Ovary (tissue), 9 donors: Measurements from ENCODE around the gene RAB27B. TPM values are rescaled to one million over a fixed set of nuclear protein-coding genes. Genes with fewer than 3 reads are reported as not detected.
"Not testable (repeated sequence)": the region's sequence is repeated elsewhere in the genome, so short reads cannot be mapped to it uniquely, and the experiment has no call there.

Experiments used
- DNase-seq, 5 donors: peaks; one replicate each; pipeline ENCODE4 v3.0.0-alpha.2; 2019 to 2020
- H3K27ac ChIP-seq, 2 donors: fragments of 200-600 bp; one replicate each; pipeline versions ENCODE4 v1.5.1 to v1.8.0; 2019 to 2022
- H3K27me3 ChIP-seq: fragments of 200-600 bp; one replicate; pipeline ENCODE4 v1.8.0; 2022
- H3K36me3 ChIP-seq: fragments of 200-600 bp; sonication (generic); one replicate; pipeline ENCODE4 v1.5.1; 2019
- H3K4me1 ChIP-seq: one replicate; pipeline ENCODE4 v1.8.1; 2013; ENCODE audit warnings: mild to moderate bottlenecking, moderate library complexity; ENCODE audit not compliant: insufficient read depth
- H3K4me3 ChIP-seq: fragments of 200-600 bp; sonication (generic); one replicate; pipeline ENCODE4 v1.5.1; 2017
- H3K9me3 ChIP-seq, 2 donors: fragments of 200-600 bp in 1 of 2; sonication (generic) in 1 of 2; one replicate each; pipeline versions ENCODE4 v1.5.1 to v1.8.1; 2013 to 2019; ENCODE audit warnings: mild to moderate bottlenecking in 1 of 2, moderate library complexity in 1 of 2
- EP300 ChIP-seq: sonication (generic); formaldehyde crosslinking; IDR thresholded peaks from one replicate; pipeline ENCODE4 v1.6.1; 2017; ENCODE audit warnings: antibody characterized with exemption
- POLR2A ChIP-seq: fragments of 450-650 bp; IDR thresholded peaks from one replicate; pipeline ENCODE4 v1.6.1; 2017; ENCODE audit warnings: antibody characterized with exemption, mild to moderate bottlenecking, moderate library complexity
- WGBS, 3 donors: extraction: QIAGEN DNeasy Blood & Tissue Kit in 1 of 3; methylation state at CpG; one replicate each; pipeline versions ENCODE4 v1.1.5 to v1.1.7; 2013 to 2017; 5-methylcytosine and 5-hydroxymethylcytosine counted together
- intact Hi-C, 4 donors: fragments of 100-400 bp; cut with DNase I; formaldehyde crosslinking; loops; one replicate each; pipeline versions ENCODE4 v1.11.0 to v1.15.1; 2022 to 2023
- polyA plus RNA-seq, 2 donors: library from polyadenylated mRNA; stranded (reverse); fragments of 200-250 nt in 1 of 2; fragments of 350-450 nt in 1 of 2; fragmentation: Illumina TruSeq in 1 of 2; extraction: RNeasy Lipid Tissue Mini Kit (QIAGEN cat#74804) in 1 of 2; gene quantifications; one replicate each; pipeline ENCODE4 v1.2.3, GENCODE V29; 2013 to 2014
- total RNA-seq, 7 donors: library from RNA; depleted of rRNA in 2 of 7; stranded (reverse); fragments of >200 nt in 2 of 7; fragmentation: NEBNext Ultra II Directional in 3 of 7; extraction: Animal tissue kit (Norgen Biotek cat#: 25700) in 3 of 7; gene quantifications; one replicate each; pipeline versions ENCODE4 v1.1.0 to v1.2.4, GENCODE V29; 2016 to 2023
- TF ChIP-seq, protein P1 (sequence below), 3 donors: fragments of 450-650 bp in 2 of 3; fragments of 200-600 bp in 1 of 3; IDR thresholded peaks; one replicate each; pipeline versions ENCODE4 v1.5.1 to v1.8.0; 2016 to 2022; ENCODE audit warnings: antibody characterized with exemption in 3 of 3, mild to moderate bottlenecking in 1 of 3
- donor health status: DM: no; HTN: no; CAD: no; lungs with moderate emphysema.
- donor health status: DM: no; HTN: no; CAD: no.
- donor health status: Bipolar disorder and iron deficiency.
- donor health status: DM: yes; HTN: yes; CAD: no.
- donor health status: DM: no; HTN: no; CAD: no.
- donor health status: DM: yes; HTN: yes; CAD: no.

RAB27B gene
- total and polyA plus RNA-seq, 9 donors: 0.05 to 3.9 (median 0.12) TPM

DNA sequence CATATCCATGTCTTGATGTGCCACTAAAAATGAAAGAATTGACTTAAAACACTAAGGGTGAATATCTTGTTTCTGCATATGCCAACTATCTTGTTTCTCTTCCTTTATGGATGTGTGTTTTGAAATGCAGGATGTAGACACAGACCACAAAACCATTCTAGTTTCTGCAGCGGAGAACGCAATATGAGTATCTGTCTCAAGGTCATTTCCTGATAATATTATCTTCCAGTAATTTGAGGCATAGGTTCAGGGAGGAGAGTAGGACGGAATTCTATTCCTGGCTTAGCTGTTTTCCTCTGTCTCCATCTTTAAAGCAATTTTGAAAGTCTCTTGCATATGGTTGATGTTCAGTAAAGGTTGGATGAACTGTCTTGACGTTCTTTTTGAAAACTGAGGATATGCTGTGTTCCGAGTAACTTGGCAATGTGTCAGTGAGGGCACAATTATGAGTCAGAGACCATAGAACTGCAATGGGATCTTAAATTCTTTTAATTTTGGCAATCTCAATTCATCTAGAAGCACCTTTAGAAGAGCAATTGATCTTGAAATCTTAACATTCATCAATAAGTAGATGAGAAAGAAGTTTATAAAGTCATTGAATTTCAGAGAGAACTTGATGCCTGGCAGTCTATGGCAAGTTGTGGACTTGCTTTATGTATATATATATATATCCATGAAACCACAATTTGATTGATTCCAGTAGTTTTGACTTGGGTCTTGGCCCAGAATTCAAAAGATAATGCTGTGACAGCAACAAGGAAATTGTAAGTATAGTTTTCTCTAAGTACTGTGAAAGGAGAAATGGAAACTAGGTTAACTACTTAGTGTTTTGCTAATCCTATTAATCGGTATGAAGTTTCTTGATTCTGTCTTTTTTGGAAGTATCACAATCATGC is 24.8 kb downstream of the RAB27B start:
- no peak for TF ChIP-seq EP300
- TF ChIP-seq, protein P1, sequence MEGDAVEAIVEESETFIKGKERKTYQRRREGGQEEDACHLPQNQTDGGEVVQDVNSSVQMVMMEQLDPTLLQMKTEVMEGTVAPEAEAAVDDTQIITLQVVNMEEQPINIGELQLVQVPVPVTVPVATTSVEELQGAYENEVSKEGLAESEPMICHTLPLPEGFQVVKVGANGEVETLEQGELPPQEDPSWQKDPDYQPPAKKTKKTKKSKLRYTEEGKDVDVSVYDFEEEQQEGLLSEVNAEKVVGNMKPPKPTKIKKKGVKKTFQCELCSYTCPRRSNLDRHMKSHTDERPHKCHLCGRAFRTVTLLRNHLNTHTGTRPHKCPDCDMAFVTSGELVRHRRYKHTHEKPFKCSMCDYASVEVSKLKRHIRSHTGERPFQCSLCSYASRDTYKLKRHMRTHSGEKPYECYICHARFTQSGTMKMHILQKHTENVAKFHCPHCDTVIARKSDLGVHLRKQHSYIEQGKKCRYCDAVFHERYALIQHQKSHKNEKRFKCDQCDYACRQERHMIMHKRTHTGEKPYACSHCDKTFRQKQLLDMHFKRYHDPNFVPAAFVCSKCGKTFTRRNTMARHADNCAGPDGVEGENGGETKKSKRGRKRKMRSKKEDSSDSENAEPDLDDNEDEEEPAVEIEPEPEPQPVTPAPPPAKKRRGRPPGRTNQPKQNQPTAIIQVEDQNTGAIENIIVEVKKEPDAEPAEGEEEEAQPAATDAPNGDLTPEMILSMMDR (IDR thresholded peaks at IDR 0.05): no peak
- TF ChIP-seq POLR2A: no peak
- WGBS, 3 donors: 39 to 50% (median 45%) methylated on average over 6 of the region's 6 CpGs
- no peak for DNase-seq
- Histone ChIP-seq H3K27ac (no peak overlapping the region), H3K4me1 (no peaks in the 10 kb centered on the region), H3K36me3 (no peaks in the 10 kb centered on the region), H3K9me3 (no peaks in the 10 kb centered on the region), H3K4me3 (no peak overlapping the region), H3K27me3 (no peaks in the 10 kb centered on the region)
- intact Hi-C loops: no loop called here

DNA sequence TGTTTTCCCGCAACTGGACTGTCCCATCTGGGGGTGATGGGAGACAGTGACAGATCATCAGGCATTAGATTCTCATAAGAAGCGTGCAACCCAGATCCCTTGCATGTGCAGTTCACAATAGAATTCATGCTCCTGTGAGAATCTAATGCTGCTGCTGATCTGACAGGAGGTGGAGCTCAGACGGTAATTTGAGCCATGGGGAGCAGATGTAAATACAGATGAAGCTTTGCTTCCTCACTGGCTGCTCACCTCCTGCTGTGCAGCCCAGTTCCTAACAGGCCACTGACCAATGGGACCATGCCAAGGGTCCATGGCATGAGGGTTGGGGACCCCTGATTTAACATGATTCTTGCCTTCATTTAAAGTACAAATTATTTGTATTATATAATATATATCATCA is 26.8 kb downstream of the RAB27B start:
- H3K27me3 ChIP-seq, H3K4me1 ChIP-seq, H3K36me3 ChIP-seq, DNase-seq, H3K4me3 ChIP-seq, intact Hi-C loops, H3K9me3 ChIP-seq, H3K27ac ChIP-seq: not testable (repeated sequence)
- 87 to 93% (median 90%) methylated on average over 3 of the region's 3 CpGs for WGBS, 3 donors

DNA sequence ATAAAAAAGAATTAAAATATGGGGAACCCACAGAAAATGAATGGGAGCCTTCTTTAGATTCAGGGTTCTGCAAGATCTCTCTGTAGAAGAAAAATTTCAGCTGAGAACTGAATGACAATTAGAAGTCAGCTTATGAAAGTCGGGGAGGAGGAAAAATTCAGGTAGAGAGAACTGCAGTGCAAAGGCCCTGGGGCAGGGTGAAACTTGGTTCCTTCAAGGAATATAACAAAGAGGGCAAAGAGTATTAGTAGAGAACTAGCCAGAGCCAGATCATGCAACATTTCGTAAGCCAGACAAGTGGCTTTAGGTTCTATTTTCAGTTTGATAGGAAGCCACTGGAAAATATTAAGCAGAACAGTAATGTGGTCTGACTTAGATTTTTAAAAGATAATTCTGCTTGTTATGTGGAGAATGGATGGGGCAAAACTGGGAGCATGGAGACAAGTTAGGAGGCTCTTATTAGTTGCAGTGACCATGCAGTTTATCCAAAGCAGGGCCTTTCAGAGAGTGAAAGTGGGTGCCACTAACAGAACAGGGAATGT is 27.9 kb downstream of the RAB27B start:
- Histone ChIP-seq H3K27ac (no peak overlapping the region), H3K36me3 (no peaks in the 10 kb centered on the region), H3K4me3 (no peak overlapping the region), H3K27me3 (no peaks in the 10 kb centered on the region), H3K4me1 (no peaks in the 10 kb centered on the region), H3K9me3 (no peaks in the 10 kb centered on the region)
- WGBS, 3 donors: 66 to 71% (median 69%) methylated on average over 2 of the region's 2 CpGs
- intact Hi-C loops: no loop called here
- TF ChIP-seq EP300: no peak
- TF ChIP-seq, protein P1 (IDR thresholded peaks at IDR 0.05): no peak
- TF ChIP-seq POLR2A: no peak
- DNase-seq: no peak

DNA sequence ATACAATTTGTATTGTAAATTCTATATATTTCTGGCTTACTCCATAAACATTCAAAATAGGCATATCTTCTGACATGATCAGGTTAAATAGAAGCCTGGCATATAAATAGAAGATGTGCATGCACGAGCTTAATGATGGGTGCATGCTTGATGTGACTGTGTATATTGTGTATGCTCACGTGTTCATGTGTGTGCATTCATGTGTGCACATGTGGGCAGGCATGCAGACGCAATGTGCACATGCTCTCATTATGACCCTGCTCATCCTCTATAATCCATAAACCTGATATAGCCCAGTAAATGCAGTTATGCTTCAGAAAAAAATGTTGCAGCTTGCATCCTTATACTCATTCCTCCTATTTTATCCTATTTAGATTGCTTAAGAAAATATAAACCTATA is 29.2 kb downstream of the RAB27B start:
- Histone ChIP-seq H3K27ac (no peak overlapping the region), H3K27me3 (no peaks in the 10 kb centered on the region), H3K36me3 (no peaks in the 10 kb centered on the region), H3K4me3 (no peak overlapping the region), H3K4me1 (no peaks in the 10 kb centered on the region), H3K9me3 (no peaks in the 10 kb centered on the region)
- intact Hi-C loops: no loop called here
- TF ChIP-seq, protein P1 (IDR thresholded peaks at IDR 0.05): no peak
- TF ChIP-seq EP300 (no peak), POLR2A (no peak)
- DNase-seq: no peak
- WGBS, 3 donors: 85 to 86% (median 85%) methylated on average over 3 of the region's 3 CpGs
